GM21576 (cell line): ENCODE data around the gene ADIG.

Experiments
- ATAC-seq: cut with Tn5 transposase; IDR thresholded peaks from one replicate; pipeline ENCODE4 v1.9.1; 2021; ENCODE audit warnings: mild to moderate bottlenecking, moderate library complexity; ENCODE audit not compliant: unreplicated experiment

ADIG gene

GRCh38 chr20:38600057-38600456, 19.1 kb downstream of the ADIG start:
- no peak for ATAC-seq

DNA sequence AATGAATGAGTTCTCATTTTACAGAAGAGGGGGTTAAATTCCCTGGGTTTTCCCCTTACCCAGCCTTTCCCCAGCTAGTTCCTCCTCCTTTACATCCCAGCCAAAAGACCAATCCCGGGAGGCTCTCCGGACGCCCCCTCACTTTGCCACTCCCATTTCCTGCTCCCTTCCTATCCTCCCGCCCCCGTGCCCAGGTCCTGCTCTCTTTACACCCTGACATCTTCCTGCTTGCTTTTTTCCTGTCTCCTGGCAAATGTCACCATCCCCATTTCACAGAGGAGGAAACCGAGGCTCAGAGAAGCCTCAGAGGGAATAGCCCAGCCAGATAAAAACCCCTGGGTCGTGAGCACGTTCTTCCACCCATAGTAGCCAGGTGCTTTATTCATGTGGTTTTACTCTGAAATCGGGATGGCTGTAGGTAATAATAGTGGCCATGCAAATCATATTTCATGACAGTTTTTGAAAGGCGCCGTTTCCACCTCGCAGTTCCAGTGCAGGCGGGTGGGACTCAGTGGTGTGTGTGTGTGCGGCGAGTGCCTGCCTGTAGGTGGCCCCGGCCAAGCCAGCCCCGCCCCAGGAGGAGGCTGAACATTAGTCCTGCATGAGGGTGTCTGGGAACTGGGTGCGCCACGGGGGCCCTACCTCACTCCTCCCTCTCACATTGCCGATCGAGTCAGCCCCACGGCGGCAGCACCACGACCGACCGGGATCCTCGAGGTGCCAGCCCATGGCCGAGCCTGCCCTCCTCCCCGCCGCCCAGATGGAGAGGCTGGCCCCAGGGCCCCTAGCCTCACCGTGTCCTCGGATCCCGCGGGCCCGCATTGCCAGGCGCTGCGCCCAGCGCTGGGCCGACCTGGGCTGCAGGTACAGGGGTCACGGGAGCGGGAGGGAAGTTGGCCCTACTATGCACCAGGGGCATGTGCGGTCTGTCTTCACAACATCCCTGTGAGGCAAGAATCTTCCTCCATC, 20.5 kb downstream of the ADIG start, which contains the start of gene ARHGAP40:
Gene ARHGAP40, plus strand, starts transcription at position 594 of the 969 bp plus-strand sequence.
- no peak for ATAC-seq

DNA sequence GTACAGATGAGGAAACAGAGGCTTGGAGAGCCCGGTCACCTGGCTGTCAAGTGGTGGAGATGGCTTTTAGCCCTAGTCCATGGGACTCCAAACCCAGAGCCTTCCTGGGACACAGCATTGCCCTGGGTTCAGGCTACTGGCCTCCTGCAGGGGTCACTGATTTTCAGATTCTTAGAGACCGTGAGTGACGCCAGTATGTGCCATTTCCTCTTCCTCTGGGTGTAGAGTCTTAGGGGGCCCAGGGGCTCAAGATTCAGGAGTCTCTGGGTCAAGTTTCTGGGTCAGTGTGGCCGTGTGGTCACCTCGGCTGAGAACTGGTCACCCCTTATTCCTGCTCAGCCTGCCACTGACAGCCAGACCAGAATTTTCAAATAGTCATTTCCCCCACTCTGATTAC, 21.2 kb downstream of the ADIG start:
- ATAC-seq = no peak

DNA sequence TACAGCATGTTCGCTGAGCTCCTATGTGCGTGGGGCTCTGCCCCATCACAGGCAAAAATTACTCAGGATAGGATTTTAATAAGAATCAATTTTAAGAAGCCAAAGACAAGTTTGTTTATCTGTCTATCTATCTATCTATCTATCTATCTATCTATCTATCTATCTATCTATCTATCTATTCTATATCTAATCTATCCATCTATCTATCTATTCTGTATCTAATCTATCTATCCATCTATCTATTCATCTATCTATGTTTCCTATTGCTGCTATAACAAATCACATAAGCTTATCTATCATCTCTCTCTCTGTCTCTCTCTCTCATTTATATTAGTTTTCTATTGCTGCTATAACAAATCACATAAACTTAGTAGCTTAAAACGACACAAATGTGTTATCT, 22.3 kb downstream of the ADIG start:
- no peak for ATAC-seq

DNA sequence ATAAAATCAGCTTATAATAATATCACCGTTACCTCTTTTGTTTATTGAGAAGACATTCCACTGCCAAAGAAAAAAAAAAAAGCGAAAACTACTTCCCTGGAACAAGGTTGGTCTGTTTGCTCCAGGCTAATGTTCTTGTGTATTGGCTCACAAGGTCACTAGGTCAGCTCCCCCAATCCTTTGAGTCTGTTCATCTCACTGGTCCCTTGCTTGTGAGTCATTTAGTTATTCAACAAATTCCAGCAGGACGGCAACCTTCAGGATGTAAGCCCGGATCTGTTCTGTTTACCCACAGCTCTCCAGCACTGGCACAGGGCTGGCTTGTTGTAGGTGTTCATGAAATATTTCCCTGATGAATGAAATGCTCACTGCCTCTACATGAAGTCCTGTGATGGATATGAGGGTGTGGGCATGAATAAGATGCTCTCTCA, 23.9 kb downstream of the ADIG start:
- ATAC-seq = no peak

GRCh38 chr20:38607351-38607750, 26.4 kb downstream of the ADIG start:
- no peak for ATAC-seq

- no peak for ATAC-seq
Observed at GRCh38 chr20:38608188-38608587, 27.2 kb downstream of the ADIG start.

DNA sequence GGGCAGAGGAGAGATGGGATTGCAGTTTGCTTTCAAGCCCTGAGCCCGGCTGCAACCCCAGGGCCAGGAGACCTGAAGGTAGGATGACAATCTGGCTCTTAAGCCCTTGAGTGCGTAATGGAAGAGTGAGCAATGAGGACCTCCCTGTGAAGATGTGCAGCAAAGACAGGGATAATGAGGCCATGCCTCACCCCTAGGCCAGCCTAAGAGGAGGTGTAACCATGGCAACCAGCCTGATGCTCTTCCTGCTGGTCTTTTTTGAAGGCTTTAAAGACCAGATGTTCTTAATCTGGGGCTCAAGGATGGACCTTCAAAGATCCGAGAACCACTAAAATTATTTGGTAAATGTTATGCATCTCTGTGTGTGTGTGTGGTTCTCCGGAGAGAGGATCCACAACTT, 28.8 kb downstream of the ADIG start:
- ATAC-seq = no peak

DNA sequence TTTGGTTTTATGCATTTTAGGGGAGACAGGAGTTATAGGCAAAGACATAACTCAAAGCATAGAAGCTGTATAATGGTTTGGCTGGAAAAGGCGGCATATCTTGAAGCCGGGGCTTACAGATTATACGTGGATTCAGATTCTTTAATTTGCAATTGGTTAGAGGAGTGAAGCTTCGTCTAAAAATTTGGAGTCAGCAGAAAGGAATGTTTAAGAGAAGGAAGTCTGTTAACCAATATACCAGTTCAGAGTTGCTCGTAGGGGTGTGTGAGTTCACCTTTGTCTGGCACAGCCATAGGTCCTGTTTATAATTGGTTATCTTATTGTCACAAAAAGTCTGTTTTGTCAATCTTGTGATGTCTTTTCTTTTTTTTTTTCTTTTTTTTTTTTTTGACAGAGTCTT, 29.5 kb downstream of the ADIG start:
- no peak for ATAC-seq

- no peak for ATAC-seq
Observed at GRCh38 chr20:38612751-38613515, 31.9 kb downstream of the ADIG start.

DNA sequence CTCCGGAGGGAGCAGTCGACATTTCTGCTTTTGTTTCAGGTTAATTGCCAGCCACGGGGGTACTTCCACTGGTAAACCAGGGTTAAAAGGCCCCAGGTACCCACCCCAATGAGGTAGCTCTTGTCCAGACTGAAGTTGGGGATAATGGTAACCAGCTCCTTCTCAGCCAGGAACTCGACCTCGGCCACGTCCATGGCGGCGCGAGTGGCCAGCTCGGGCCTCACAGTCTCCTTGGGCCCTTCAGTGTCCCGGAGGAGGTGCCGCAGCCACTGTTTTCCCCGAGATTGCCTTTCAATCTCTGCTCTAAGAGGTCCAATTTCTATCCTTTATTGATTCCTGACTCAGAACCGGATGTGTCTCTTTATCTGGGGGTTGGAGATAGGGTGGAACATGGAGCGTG, 34.3 kb downstream of the ADIG start:
- no peak for ATAC-seq

GRCh38 chr20:38616457-38616856, 35.5 kb downstream of the ADIG start:
- ATAC-seq = no peak

DNA sequence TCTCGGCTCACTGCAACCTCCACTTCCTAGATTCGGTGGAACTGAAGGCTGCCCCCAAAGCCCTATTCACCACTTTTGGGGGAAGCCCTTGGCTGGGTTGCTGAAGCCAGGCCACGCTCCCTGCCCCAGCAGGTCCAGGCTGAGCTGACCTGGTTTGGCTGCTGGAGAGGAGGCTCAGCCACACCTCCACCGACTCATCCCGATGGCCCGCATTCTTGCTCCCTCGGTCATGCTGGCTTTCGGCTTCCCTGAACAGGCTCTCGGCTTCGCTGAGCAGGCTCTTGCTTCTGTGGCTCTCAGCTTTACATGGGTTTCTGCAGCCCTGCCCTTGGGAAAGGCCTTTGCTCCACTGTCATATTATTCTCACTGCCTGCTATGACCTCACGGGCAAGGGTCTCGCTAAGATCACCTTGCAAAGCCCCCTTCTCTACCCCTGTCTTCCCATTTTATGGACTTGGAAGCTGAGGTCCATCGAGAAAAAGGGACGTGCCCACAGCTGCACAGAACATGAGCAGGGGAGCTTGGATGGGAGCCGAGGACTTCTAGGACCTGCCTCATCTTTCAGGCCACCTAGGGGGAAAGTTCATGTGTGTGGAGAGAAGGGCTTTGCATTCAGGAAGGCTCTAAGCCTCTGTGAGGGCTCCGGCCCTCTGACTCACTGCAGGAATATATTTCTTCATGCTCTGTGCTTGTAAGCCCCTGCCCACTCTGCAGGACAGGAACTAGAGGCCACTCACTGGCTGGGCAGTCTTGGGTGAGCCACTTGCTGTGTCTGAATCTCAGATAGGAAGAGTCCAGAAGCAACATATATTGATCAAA, 36.2 kb downstream of the ADIG start:
- ATAC-seq = no peak

DNA sequence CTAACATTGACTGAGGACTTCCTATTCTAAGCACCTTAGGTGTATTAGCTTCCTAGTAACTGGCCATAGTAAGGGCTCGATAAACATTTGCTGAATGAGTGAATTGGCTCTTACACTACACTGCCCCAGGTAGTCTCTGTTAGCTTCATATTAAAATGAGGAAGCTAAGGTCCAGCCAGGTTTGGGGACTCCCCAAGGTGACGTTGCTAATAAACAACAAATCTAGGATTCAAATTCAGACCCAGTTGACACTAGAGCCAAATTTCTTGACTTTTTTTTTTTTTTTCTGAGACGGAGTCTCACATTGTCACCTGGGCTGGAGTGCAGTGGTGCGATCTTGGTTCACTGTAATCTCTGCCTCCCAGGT, 36.8 kb downstream of the ADIG start:
- no peak for ATAC-seq

- ATAC-seq = no peak
Observed at GRCh38 chr20:38620441-38620840, 39.4 kb downstream of the ADIG start.

DNA sequence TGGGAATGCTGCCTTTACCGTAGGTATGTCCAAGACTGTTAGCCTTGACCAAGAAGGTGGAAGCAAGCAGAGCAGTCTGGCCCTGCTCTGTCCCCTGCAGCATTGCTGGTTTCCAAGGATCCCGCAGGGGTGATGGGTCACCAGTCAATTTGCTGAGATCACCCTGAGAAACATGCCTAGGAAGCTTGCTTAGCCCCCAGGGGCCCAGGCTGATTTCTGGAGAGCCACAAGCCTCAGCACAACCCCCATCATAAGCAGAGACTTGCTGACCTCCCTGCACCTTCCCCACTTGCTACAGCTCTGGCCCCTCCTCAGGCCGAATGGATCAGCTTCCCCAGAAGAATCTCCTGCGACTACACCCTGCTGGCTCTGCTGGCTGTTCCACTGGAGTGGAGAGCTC, 42.1 kb downstream of the ADIG start:
- no peak for ATAC-seq

- ATAC-seq = no peak
Observed at GRCh38 chr20:38624084-38624483, 43.1 kb downstream of the ADIG start.

- ATAC-seq = no peak
Observed at GRCh38 chr20:38625896-38626295, 44.9 kb downstream of the ADIG start.

DNA sequence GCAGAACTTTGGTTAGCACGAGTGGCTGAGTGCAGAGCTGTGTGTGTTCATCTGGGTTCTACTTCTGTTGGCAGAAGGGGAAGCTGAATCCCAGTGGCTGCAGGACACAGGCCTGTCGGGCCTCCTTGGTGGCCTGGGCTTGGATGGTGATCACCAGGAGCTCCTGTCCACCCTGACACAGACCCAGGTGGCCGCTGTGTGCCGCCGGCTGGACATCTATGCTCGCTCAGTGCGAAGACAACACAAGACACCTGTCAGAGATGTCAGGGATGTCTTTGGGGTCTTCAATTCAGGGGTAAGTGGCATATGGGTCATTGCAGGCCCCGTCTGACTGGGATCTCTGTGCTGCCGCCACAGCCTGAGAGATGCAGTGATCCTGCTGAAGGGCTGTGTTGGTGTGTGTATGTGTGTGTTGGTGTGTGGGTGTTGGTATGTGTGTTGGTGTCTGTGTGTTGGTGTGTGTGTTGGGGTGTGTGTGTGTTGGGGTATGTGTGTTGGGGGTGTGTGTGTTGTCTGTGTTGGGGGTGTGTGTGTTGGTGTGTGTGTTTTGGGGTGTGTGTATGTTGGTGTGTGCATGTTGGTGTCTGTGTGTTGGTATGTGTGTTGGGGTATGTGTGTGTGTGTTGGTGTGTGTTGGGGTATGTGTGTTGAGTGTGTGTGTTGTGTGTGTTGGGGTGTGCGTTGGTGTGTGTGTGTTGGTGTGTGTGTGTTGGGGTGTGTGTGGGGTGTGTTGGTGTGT, 46.1 kb downstream of the ADIG start:
- ATAC-seq = no peak
